Calu3 (cell line): Measurements from ENCODE around the gene CHN2. TPM values are rescaled to one million over a fixed set of nuclear protein-coding genes. Genes with fewer than 3 reads are reported as not detected.

ENCODE experiments used
- BruUV-seq: library from RNA; stranded (reverse); fragments of 400-500 nt; replicated peaks from 2 replicates; lab custom pipeline; 2021; lab: Mats Ljungman, UMichigan
- CTCF ChIA-PET: fragments of 300-600 bp; sonication (Branson Sonifier 250); formaldehyde crosslinking; loops from one replicate; lab custom pipeline; 2022; ENCODE audit warnings: antibody characterized with exemption; lab: Charles Lee
- DNase-seq: peaks from one replicate; pipeline ENCODE4 v3.0.0; 2022
- H3K27ac Mint-ChIP-seq: one replicate; pipeline ENCODE4 v1.8.0; 2022; ENCODE audit warnings: mixed read lengths; ENCODE audit not compliant: unreplicated experiment
- H3K27me3 Mint-ChIP-seq: one replicate; pipeline ENCODE4 v1.8.0; 2022; ENCODE audit warnings: mixed read lengths; ENCODE audit not compliant: unreplicated experiment
- H3K36me3 Mint-ChIP-seq: one replicate; pipeline ENCODE4 v1.8.0; 2022; ENCODE audit warnings: mild to moderate bottlenecking, moderate library complexity, mixed read lengths; ENCODE audit not compliant: insufficient read depth, unreplicated experiment
- H3K4me1 Mint-ChIP-seq: one replicate; pipeline ENCODE4 v1.8.0; 2022; ENCODE audit warnings: mild to moderate bottlenecking, low read depth, mixed read lengths; ENCODE audit not compliant: unreplicated experiment
- H3K4me3 Mint-ChIP-seq: one replicate; pipeline ENCODE4 v1.8.0; 2022; ENCODE audit warnings: mild to moderate bottlenecking, low read depth, moderate library complexity, mixed read lengths; ENCODE audit not compliant: unreplicated experiment
- H3K9me3 Mint-ChIP-seq: one replicate; pipeline ENCODE4 v1.8.0; 2022; ENCODE audit warnings: low read depth, mixed read lengths; ENCODE audit not compliant: unreplicated experiment
- CTCF ChIP-seq: fragments of 200-600 bp; IDR thresholded peaks from one replicate; pipeline ENCODE4 v1.8.0; 2022; ENCODE audit warnings: antibody characterized with exemption; ENCODE audit not compliant: unreplicated experiment
- intact Hi-C: fragments of 100-400 bp; cut with micrococcal nuclease; formaldehyde crosslinking; loops from one replicate; pipeline ENCODE4 v1.10.0; 2022; ENCODE audit not compliant: unreplicated experiment
- total RNA-seq: library from RNA; stranded (reverse); gene quantifications from 2 replicates; pipeline ENCODE4 v1.2.3, GENCODE V29; 2022

The CHN2 gene
- total RNA-seq, 1 experiment from 2014 or later = 12.4 TPM

DNA sequence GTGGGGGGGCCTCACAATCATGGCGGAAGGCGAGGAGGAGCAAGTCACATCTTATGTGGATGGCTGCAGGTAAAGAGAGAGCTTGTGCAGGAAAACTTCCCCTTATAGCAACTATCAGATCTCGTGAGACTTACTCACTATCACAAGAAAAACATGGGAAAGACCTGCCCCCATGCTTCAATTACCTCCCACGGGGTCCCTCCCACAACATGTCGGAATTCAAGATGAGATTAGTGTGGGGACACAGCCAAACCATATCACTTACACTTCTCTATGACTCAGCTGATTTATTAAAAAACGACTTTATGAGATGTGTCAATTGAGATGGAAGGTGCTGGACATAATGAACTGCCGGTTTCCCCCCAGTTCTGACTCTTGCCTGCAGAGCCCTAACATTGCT lies 23.8 kb upstream of the CHN2 start:
- intact Hi-C loops = no loop called here
- H3K9me3 Mint-ChIP-seq = peaks cover 4% of the 10 kb centered on the region
- H3K27me3 Mint-ChIP-seq = no peaks in the 10 kb centered on the region
- TF ChIP-seq CTCF = no peak
- H3K36me3 Mint-ChIP-seq = no peaks in the 10 kb centered on the region
- BruUV-seq = no TSS peak
- no peaks in the 10 kb centered on the region for H3K4me1 Mint-ChIP-seq
- DNase-seq = no peak
- CTCF ChIA-PET = interaction anchor here (0.6 kb wide), 1 partner anchor 393 kb away, joined by 4 read pairs; no protein-coding TSS in a partner anchor
- H3K27ac Mint-ChIP-seq = no peak overlapping the region
- no peak overlapping the region for H3K4me3 Mint-ChIP-seq

DNA sequence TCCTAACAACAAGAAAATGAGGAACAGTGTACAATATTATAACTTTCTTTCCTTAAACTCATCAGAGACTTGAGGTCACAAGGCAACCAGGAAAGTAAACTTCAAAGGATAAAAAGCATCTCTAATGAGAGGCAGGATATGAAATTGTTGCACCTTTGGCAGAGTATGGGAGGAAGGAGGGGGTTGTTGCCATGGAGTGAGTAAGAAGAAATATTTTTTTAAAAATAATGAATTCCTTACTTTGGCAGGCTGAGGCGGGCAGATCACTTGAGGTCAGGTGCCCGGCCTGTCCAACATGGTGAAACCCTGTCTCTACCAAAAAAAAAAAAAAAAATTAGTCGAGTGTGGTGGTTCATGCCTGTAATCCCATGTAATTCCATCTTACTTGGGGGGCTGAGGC lies 21.1 kb upstream of the CHN2 start:
- Mint-ChIP-seq H3K4me1 (peaks cover 9% of the 10 kb centered on the region), H3K36me3 (no peaks in the 10 kb centered on the region), H3K4me3 (no peak overlapping the region), H3K9me3 (no peaks in the 10 kb centered on the region), H3K27ac (no peak overlapping the region), H3K27me3 (no peaks in the 10 kb centered on the region)
- CTCF ChIA-PET = interaction anchor here (0.6 to 0.8 kb wide), 2 partner anchors 120 to 178 kb away, joined by 6 read pairs; no protein-coding TSS in a partner anchor
- no peak for TF ChIP-seq CTCF
- intact Hi-C loops = no loop called here
- DNase-seq = no peak
- no TSS peak for BruUV-seq

DNA sequence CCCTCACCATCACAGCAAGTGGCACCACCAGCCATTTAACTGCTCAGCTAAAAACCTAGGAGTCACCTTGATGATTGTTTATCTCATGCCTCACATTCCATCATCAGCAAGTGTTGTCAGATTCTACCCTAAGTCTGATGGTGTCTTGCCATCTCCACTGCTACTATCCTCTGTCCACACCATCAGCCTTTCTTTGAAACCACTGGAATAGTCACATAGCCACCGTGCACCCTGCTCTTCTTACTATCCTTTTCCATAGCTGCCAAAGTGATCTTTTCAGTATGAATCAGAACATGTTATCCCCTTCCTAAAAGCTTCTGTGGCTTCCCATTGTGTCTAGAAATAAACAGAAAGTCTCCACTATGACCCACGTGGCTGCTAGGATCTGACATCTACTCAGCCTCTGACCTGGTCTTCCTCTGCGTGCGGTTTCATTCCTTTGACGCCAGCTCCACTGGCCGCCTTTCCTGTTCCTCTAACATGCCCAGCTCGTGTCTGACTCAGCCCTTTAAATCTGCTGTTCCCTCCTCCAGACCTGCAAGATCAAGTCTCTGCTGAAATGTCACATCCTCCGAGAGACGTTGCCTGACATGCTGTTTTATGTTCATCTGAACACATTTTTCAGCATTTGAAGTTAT lies 16.5 kb upstream of the CHN2 start:
- no peak overlapping the region for H3K27ac Mint-ChIP-seq

GRCh38 chr7:29179115-29179514 lies 15.5 kb upstream of the CHN2 start:
- no peak overlapping the region for H3K27ac Mint-ChIP-seq
- no peak for DNase-seq
- BruUV-seq = no TSS peak
- H3K27me3 Mint-ChIP-seq = no peaks in the 10 kb centered on the region
- H3K4me1 Mint-ChIP-seq = peaks cover 10% of the 10 kb centered on the region
- no peaks in the 10 kb centered on the region for H3K36me3 Mint-ChIP-seq
- CTCF ChIA-PET = no interaction called here
- intact Hi-C loops = no loop called here
- TF ChIP-seq CTCF = no peak
- no peaks in the 10 kb centered on the region for H3K9me3 Mint-ChIP-seq
- no peak overlapping the region for H3K4me3 Mint-ChIP-seq

More for the DNA sequence above, 16.5 kb upstream of the CHN2 start:
- Mint-ChIP-seq H3K4me3 (no peak overlapping the region), H3K36me3 (no peaks in the 10 kb centered on the region), H3K9me3 (no peaks in the 10 kb centered on the region), H3K4me1 (peaks cover 10% of the 10 kb centered on the region), H3K27me3 (no peaks in the 10 kb centered on the region)
- TF ChIP-seq CTCF = no peak
- BruUV-seq = no TSS peak
- intact Hi-C loops = no loop called here
- DNase-seq = peak; percentile 43
- CTCF ChIA-PET = interaction anchor here (0.6 to 1.0 kb wide), 3 partner anchors 28 to 221 kb away, joined by 3 to 4 read pairs (median 4); no protein-coding TSS in a partner anchor
